ENCODE measurements around the gene ASAP2.

Gene ASAP2

DNA sequence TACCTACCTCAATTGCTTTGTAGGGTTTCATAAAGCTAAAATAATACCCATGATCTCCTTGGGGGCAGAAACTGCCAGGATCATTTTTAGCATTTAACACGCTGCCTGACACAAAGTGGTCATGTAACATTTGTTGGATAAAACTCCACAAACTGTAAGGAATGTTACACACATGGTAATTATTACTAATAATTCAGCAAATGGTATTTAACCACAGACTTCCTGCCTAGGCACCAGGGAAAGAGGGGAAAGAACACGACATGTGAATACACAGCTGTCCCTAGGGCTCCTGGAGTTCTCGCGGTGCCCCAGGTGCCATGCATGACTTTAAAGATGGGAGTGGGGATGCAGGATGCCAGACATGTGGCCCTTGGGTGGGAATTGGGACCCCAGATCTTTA is 43.5 kb downstream of the ASAP2 start:
- Histone ChIP-seq H4K20me1 (peaks cover 23 to 73% (median 50%) of the 10 kb centered on the region in 11 experiments; a peak in 18 of 22 replicates), H3K27ac (peak overlapping the region in 5 of 11 experiments; percentile 21 to 74 (median 60); a peak in 6 of 22 replicates), H3K9ac (no peak overlapping the region), H3K4me1 (peaks cover 56 to 81% (median 64%) of the 10 kb centered on the region in 10 experiments), H3K36me3 (peaks cover 0 to 7% (median 0%) of the 10 kb centered on the region in 11 experiments; a peak in 3 of 22 replicates), H3K4me3 (no peak overlapping the region), H3K27me3 (no peaks in the 10 kb centered on the region), H3K4me2 (peak overlapping the region; percentile 57 to 87 (median 77)), H3K9me3 (replicated peaks in 1 of 11) (no peaks in the 10 kb centered on the region)
- TF ChIP-seq Cebpa-rat (IDR thresholded peaks at IDR 0.05) = no peak

GRCh38 chr2:9250498-9251153 is 44.0 kb downstream of the ASAP2 start:
- Histone ChIP-seq H3K36me3 (peaks cover 0 to 8% (median 0%) of the 10 kb centered on the region in 11 experiments; a peak in 3 of 22 replicates), H4K20me1 (peaks cover 23 to 67% (median 49%) of the 10 kb centered on the region in 11 experiments; a peak in 18 of 22 replicates), H3K27me3 (no peaks in the 10 kb centered on the region), H3K4me3 (no peak overlapping the region), H3K9me3 (replicated peaks in 1 of 11) (no peaks in the 10 kb centered on the region), H3K4me1 (peaks cover 61 to 81% (median 66%) of the 10 kb centered on the region in 10 experiments), H3K9ac (peak overlapping the region in 2 of 11 experiments; percentile 31 to 40; a peak in 2 of 22 replicates), H3K4me2 (peak overlapping the region; percentile 57 to 87 (median 77)), H3K27ac (peak overlapping the region in 9 of 11 experiments; percentile 4 to 74 (median 57); a peak in 14 of 22 replicates)
- TF ChIP-seq Cebpa-rat (IDR thresholded peaks at IDR 0.05) = no peak

GRCh38 chr2:9251154-9252001 is 44.8 kb downstream of the ASAP2 start:
- no peak for TF ChIP-seq Cebpa-rat (IDR thresholded peaks at IDR 0.05)
- H3K27me3 ChIP-seq = no peaks in the 10 kb centered on the region
- H3K27ac ChIP-seq = peak overlapping the region in 9 of 11 experiments; percentile 4 to 74 (median 57); a peak in 16 of 22 replicates
- no peak overlapping the region for H3K4me3 ChIP-seq
- H4K20me1 ChIP-seq = peaks cover 20 to 64% (median 46%) of the 10 kb centered on the region in 11 experiments; a peak in 18 of 22 replicates
- peak overlapping the region in 3 of 11 experiments; percentile 31 to 51 (median 34); a peak in 7 of 22 replicates for H3K9ac ChIP-seq
- peaks cover 0 to 8% (median 0%) of the 10 kb centered on the region in 11 experiments; a peak in 3 of 22 replicates for H3K36me3 ChIP-seq
- H3K4me1 ChIP-seq = peaks cover 64 to 88% (median 74%) of the 10 kb centered on the region in 10 experiments
- peak overlapping the region; percentile 57 to 87 (median 77) for H3K4me2 ChIP-seq
- H3K9me3 ChIP-seq (replicated peaks in 1 of 11) = no peaks in the 10 kb centered on the region

DNA sequence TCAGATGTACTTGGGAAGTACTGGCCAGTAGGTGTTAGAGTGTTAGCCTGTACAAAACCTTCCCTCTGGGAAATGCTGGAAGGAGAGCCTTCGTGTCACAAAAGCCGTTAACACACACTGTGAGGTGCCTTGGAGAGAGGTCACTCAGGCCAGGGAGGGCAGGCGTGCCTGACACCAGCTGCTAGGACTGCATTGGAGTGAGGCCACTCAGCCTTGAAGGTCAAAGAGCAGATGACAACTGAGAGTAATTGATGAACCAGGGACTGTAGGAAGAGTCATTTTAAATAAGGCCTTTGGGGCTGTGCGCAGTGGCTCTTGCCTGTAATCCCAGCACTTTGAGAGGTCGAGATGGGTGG is 45.4 kb downstream of the ASAP2 start:
- Histone ChIP-seq H3K9ac (peak overlapping the region in 3 of 11 experiments; percentile 24 to 51 (median 34); a peak in 6 of 22 replicates), H3K27me3 (no peaks in the 10 kb centered on the region), H3K4me1 (peaks cover 69 to 91% (median 76%) of the 10 kb centered on the region in 10 experiments), H3K4me2 (peak overlapping the region; percentile 57 to 87 (median 77)), H4K20me1 (peaks cover 15 to 63% (median 40%) of the 10 kb centered on the region in 11 experiments; a peak in 18 of 22 replicates), H3K36me3 (peaks cover 0 to 8% (median 0%) of the 10 kb centered on the region in 11 experiments; a peak in 3 of 22 replicates), H3K9me3 (replicated peaks in 1 of 11) (no peaks in the 10 kb centered on the region), H3K27ac (peak overlapping the region in 9 of 11 experiments; percentile 18 to 74 (median 60); a peak in 17 of 22 replicates), H3K4me3 (no peak overlapping the region)
- TF ChIP-seq Cebpa-rat (IDR thresholded peaks at IDR 0.05) = no peak

- H3K4me1 ChIP-seq = peaks cover 69 to 91% (median 76%) of the 10 kb centered on the region in 10 experiments
Measured at GRCh38 chr2:9255416-9255815, 48.8 kb downstream of the ASAP2 start.

GRCh38 chr2:9256147-9256546 is 49.5 kb downstream of the ASAP2 start:
- H3K9ac ChIP-seq = 0 out of 22 replicates have a peak overlapping the region, but pooled peaks of 2 of the 11 experiments have one; percentile 24 to 79
- peak overlapping the region; percentile 82 to 97 (median 93); a peak in 20 of 22 replicates for H3K4me2 ChIP-seq
- peak overlapping the region in 1 of 10 experiments; percentile 56; a peak in 1 of 20 replicates for H3K4me3 ChIP-seq
- no peaks in the 10 kb centered on the region for H3K27me3 ChIP-seq
- no peaks in the 10 kb centered on the region for H3K9me3 ChIP-seq (replicated peaks in 1 of 11)
- H3K4me1 ChIP-seq = peaks cover 69 to 91% (median 76%) of the 10 kb centered on the region in 10 experiments
- peaks cover 0 to 8% (median 0%) of the 10 kb centered on the region in 11 experiments; a peak in 3 of 22 replicates for H3K36me3 ChIP-seq
- peaks cover 0 to 61% (median 12%) of the 10 kb centered on the region in 11 experiments; a peak in 15 of 22 replicates for H4K20me1 ChIP-seq
- peak overlapping the region in 3 of 11 experiments; percentile 74 to 78 (median 74); a peak in 4 of 22 replicates for H3K27ac ChIP-seq
- TF ChIP-seq Cebpa-rat (IDR thresholded peaks at IDR 0.05) = no peak

More at GRCh38 chr2:9255416-9255815, 48.8 kb downstream of the ASAP2 start:
- Histone ChIP-seq H4K20me1 (peaks cover 0 to 61% (median 17%) of the 10 kb centered on the region in 11 experiments; a peak in 16 of 22 replicates), H3K27ac (no peak overlapping the region), H3K4me2 (peak overlapping the region in 6 of 11 experiments; percentile 13 to 95 (median 84); a peak in 6 of 22 replicates), H3K9me3 (replicated peaks in 1 of 11) (no peaks in the 10 kb centered on the region), H3K36me3 (peaks cover 0 to 8% (median 0%) of the 10 kb centered on the region in 11 experiments; a peak in 3 of 22 replicates), H3K4me3 (no peak overlapping the region), H3K9ac (no peak overlapping the region), H3K27me3 (no peaks in the 10 kb centered on the region)
- no peak for TF ChIP-seq Cebpa-rat (IDR thresholded peaks at IDR 0.05)

- Histone ChIP-seq H3K4me1 (peaks cover 69 to 91% (median 76%) of the 10 kb centered on the region in 10 experiments), H3K27me3 (no peaks in the 10 kb centered on the region), H3K4me3 (peak overlapping the region in 2 of 10 experiments; percentile 46 to 56; a peak in 4 of 20 replicates), H3K9ac (peak overlapping the region in 6 of 11 experiments; percentile 0 to 79 (median 30); a peak in 8 of 22 replicates), H3K27ac (peak overlapping the region in 10 of 11 experiments; percentile 3 to 90 (median 77); a peak in 16 of 22 replicates), H3K36me3 (peaks cover 0 to 8% (median 0%) of the 10 kb centered on the region in 11 experiments; a peak in 3 of 22 replicates), H4K20me1 (peaks cover 0 to 63% (median 9%) of the 10 kb centered on the region in 11 experiments; a peak in 13 of 22 replicates), H3K9me3 (replicated peaks in 1 of 11) (no peaks in the 10 kb centered on the region), H3K4me2 (peak overlapping the region; percentile 82 to 97 (median 93))
- TF ChIP-seq Cebpa-rat (IDR thresholded peaks at IDR 0.05) = no peak
Measured at GRCh38 chr2:9256570-9257043, 50.0 kb downstream of the ASAP2 start.

GRCh38 chr2:9258501-9258900 is 51.9 kb downstream of the ASAP2 start:
- no peaks in the 10 kb centered on the region for H3K9me3 ChIP-seq (replicated peaks in 1 of 11)
- TF ChIP-seq Cebpa-rat (IDR thresholded peaks at IDR 0.05) = peak in 6 of 11 experiments; percentile 10 to 80 (median 39); a peak in 3 of 22 replicates
- H3K4me1 ChIP-seq = peaks cover 78 to 92% (median 86%) of the 10 kb centered on the region in 10 experiments
- H3K36me3 ChIP-seq = peaks cover 0 to 7% (median 0%) of the 10 kb centered on the region in 11 experiments; a peak in 2 of 22 replicates
- H4K20me1 ChIP-seq = peaks cover 0 to 82% (median 9%) of the 10 kb centered on the region in 11 experiments; a peak in 12 of 22 replicates
- H3K4me2 ChIP-seq = peak overlapping the region; percentile 82 to 97 (median 93)
- H3K27me3 ChIP-seq = no peaks in the 10 kb centered on the region
- H3K4me3 ChIP-seq = peak overlapping the region; percentile 23 to 62 (median 45); a peak in 15 of 20 replicates
- peak overlapping the region; percentile 50 to 79 (median 71); a peak in 21 of 22 replicates for H3K9ac ChIP-seq
- H3K27ac ChIP-seq = peak overlapping the region; percentile 74 to 90 (median 78); a peak in 21 of 22 replicates
